ENCODE measurements around the gene B3GALNT2.

Gene B3GALNT2

GRCh38 chr1:235408503-235408960 lies 95.7 kb downstream of the B3GALNT2 start (continued):
- no peak for TF ChIP-seq PRDM2 (tag by site-specific recombination; IDR thresholded peaks at IDR 0.05; ENCODE audit: borderline replicate concordance)
- peak; percentile 64; the same call in 1 of the 2 replicates for TF ChIP-seq TRIM28 (IDR thresholded peaks at IDR 0.05; ENCODE audit: borderline replicate concordance, low read length)
- TF ChIP-seq ZNF202 (tag by site-specific recombination; IDR thresholded peaks at IDR 0.05; ENCODE audit: borderline replicate concordance): no peak
- no peak for TF ChIP-seq ZNF704 (tag by site-specific recombination; IDR thresholded peaks at IDR 0.05)
- peak; percentile 54; the same call in 1 of the 2 replicates for TF ChIP-seq ZNF600 (tag by site-specific recombination; IDR thresholded peaks at IDR 0.05)
- TF ChIP-seq ZNF48 (tag by site-specific recombination; IDR thresholded peaks at IDR 0.05): no peak
- TF ChIP-seq ZNF707 (tag by site-specific recombination; IDR thresholded peaks at IDR 0.05): no peak
- TF ChIP-seq TCF7L2 (IDR thresholded peaks at IDR 0.05; ENCODE audit: borderline replicate concordance, low read depth, low read length): no peak
- 0 out of 2 replicates have a peak, but pooled peaks have one; percentile 35 for TF ChIP-seq OSR2 (tag by site-specific recombination; IDR thresholded peaks at IDR 0.05)
- no peak for TF ChIP-seq ZNF776 (tag by site-specific recombination; IDR thresholded peaks at IDR 0.05; ENCODE audit: borderline replicate concordance)
- TF ChIP-seq ZNF10 (tag by site-specific recombination; IDR thresholded peaks at IDR 0.05): peak; percentile 91
- TF ChIP-seq SP7 (tag by site-specific recombination; IDR thresholded peaks at IDR 0.05): no peak; the same call in 1 of the 2 replicates
- no peak for TF ChIP-seq ZNF658 (tag by site-specific recombination; IDR thresholded peaks at IDR 0.05)
- peak; percentile 33; the same call in 1 of the 2 replicates for TF ChIP-seq ZBTB20 (tag by site-specific recombination; IDR thresholded peaks at IDR 0.05)
- TF ChIP-seq ZNF623 (tag by site-specific recombination; IDR thresholded peaks at IDR 0.05): no peak
- no peak for TF ChIP-seq KLF7 (tag by site-specific recombination; IDR thresholded peaks at IDR 0.05; ENCODE audit: borderline replicate concordance)
- peak; percentile 32; the same call in 1 of the 2 replicates for TF ChIP-seq ZBTB17 (tag by site-specific recombination; IDR thresholded peaks at IDR 0.05)
- TF ChIP-seq KLF10 (tag by site-specific recombination; IDR thresholded peaks at IDR 0.05): no peak
- no peak for TF ChIP-seq HOXA7 (CRISPR knock-in tag; IDR thresholded peaks at IDR 0.05; ENCODE audit: borderline replicate concordance)
- TF ChIP-seq ZBTB44 (tag by site-specific recombination; IDR thresholded peaks at IDR 0.05): no peak
- TF ChIP-seq ZNF664 (tag by site-specific recombination; IDR thresholded peaks at IDR 0.05): no peak
- no peak for TF ChIP-seq ZNF394 (tag by site-specific recombination; IDR thresholded peaks at IDR 0.05; ENCODE audit: borderline replicate concordance)
- no peak for TF ChIP-seq ZFHX2 (tag by site-specific recombination; conservative IDR thresholded peaks at IDR 0.05)
- TF ChIP-seq PRDM10 (tag by site-specific recombination; IDR thresholded peaks at IDR 0.05): peak; percentile 54
- no peak for TF ChIP-seq ZNF24 (tag by site-specific recombination; IDR thresholded peaks at IDR 0.05)
- no peak for TF ChIP-seq ZNF791 (tag by site-specific recombination; IDR thresholded peaks at IDR 0.05)
- no peak for TF ChIP-seq ZNF561 (tag by site-specific recombination; IDR thresholded peaks at IDR 0.05; ENCODE audit: borderline replicate concordance)
- peak; percentile 85 for TF ChIP-seq ZNF768 (tag by site-specific recombination; IDR thresholded peaks at IDR 0.05)
